HepG2 (cell line): Measurements from ENCODE around the gene MYL12B. TPM values are rescaled to one million over a fixed set of nuclear protein-coding genes. Genes with fewer than 3 reads are reported as not detected.

Experiments used
- ARID2 ChIP-seq: sonication (generic); formaldehyde crosslinking; IDR thresholded peaks from 2 replicates; pipeline ENCODE4 v1.8.1; 2022; ENCODE audit warnings: mild to moderate bottlenecking, missing genetic modification reagents, borderline replicate concordance
- ARID3A ChIP-seq: IDR thresholded peaks from 2 replicates; pipeline ENCODE4 v1.6.1; 2012; ENCODE audit warnings: low read depth, low read length, improper control_type of control experiment
- ATF5 ChIP-seq: sonication (generic); formaldehyde crosslinking; IDR thresholded peaks from 2 replicates; pipeline ENCODE4 v1.4.0; 2020; ENCODE audit warnings: mild to moderate bottlenecking, low read depth, missing genetic modification reagents
- ATRX ChIP-seq: sonication (generic); formaldehyde crosslinking; IDR thresholded peaks from 2 replicates; pipeline ENCODE4 v1.4.0; 2020; ENCODE audit warnings: missing genetic modification reagents, borderline replicate concordance
- BCL3 ChIP-seq: sonication (generic); formaldehyde crosslinking; IDR thresholded peaks from 2 replicates; pipeline ENCODE4 v1.5.1; 2020; ENCODE audit warnings: mild to moderate bottlenecking, missing genetic modification reagents, moderate library complexity
- CBFB ChIP-seq: sonication (generic); formaldehyde crosslinking; IDR thresholded peaks from 2 replicates; pipeline ENCODE4 v1.4.0; 2020; ENCODE audit warnings: missing genetic modification reagents
- E2F5 ChIP-seq: sonication (generic); formaldehyde crosslinking; conservative IDR thresholded peaks from 2 replicates; pipeline ENCODE4 v1.4.0; 2020; ENCODE audit warnings: missing genetic modification reagents
- ELK4 ChIP-seq: sonication (generic); formaldehyde crosslinking; IDR thresholded peaks from 2 replicates; pipeline ENCODE4 v1.9.0; 2021; ENCODE audit warnings: missing genetic modification reagents, borderline replicate concordance
- KDM5B ChIP-seq: sonication (generic); formaldehyde crosslinking; IDR thresholded peaks from 2 replicates; pipeline ENCODE4 v1.4.0; 2020; ENCODE audit warnings: missing genetic modification reagents, mild to moderate bottlenecking, borderline replicate concordance
- MXI1 ChIP-seq: IDR thresholded peaks from 3 replicates; pipeline ENCODE4 v1.6.1; 2012; ENCODE audit warnings: low read depth, low read length, inconsistent platforms, borderline replicate concordance
- POGK ChIP-seq: sonication (generic); formaldehyde crosslinking; conservative IDR thresholded peaks from 2 replicates; pipeline ENCODE4 v1.8.0; 2022; ENCODE audit warnings: mild to moderate bottlenecking, moderate library complexity, missing genetic modification reagents
- POLR2AphosphoS5 ChIP-seq: IDR thresholded peaks from 2 replicates; pipeline ENCODE4 v1.6.1; 2012; ENCODE audit warnings: low read depth, low read length
- SNAI1 ChIP-seq: sonication (generic); formaldehyde crosslinking; IDR thresholded peaks from 2 replicates; pipeline ENCODE4 v1.5.0; 2020; ENCODE audit warnings: mild to moderate bottlenecking, missing genetic modification reagents, borderline replicate concordance
- TCF7L2 ChIP-seq: IDR thresholded peaks from 2 replicates; pipeline ENCODE4 v1.6.1; 2011; ENCODE audit warnings: mild to moderate bottlenecking, low read depth, low read length, moderate library complexity
- USF2 ChIP-seq, 2 experiments: sonication (generic) in 1 of 2; formaldehyde crosslinking in 1 of 2; IDR thresholded peaks; 2 replicates each; pipeline versions ENCODE4 v1.5.1 to v1.6.1; 2011 to 2020; ENCODE audit warnings: borderline replicate concordance in 1 of 2, low read depth in 1 of 2, low read length in 1 of 2, mild to moderate bottlenecking in 1 of 2, missing genetic modification reagents in 1 of 2, moderate library complexity in 1 of 2
- ZNF326 ChIP-seq: sonication (generic); formaldehyde crosslinking; IDR thresholded peaks from 2 replicates; pipeline ENCODE4 v1.4.0; 2020; ENCODE audit warnings: missing genetic modification reagents, borderline replicate concordance
- ZNF530 ChIP-seq: sonication (generic); formaldehyde crosslinking; IDR thresholded peaks from 2 replicates; pipeline ENCODE4 v1.5.0; 2020; ENCODE audit warnings: low read depth, mild to moderate bottlenecking, missing genetic modification reagents
- ZZZ3 ChIP-seq: sonication (generic); formaldehyde crosslinking; IDR thresholded peaks from 2 replicates; pipeline ENCODE4 v1.4.0; 2020; ENCODE audit warnings: missing genetic modification reagents, mild to moderate bottlenecking, borderline replicate concordance
- polyA plus RNA-seq, 8 experiments: library from polyadenylated mRNA; depleted of rRNA in 3 of 8; stranded (reverse) in 7 of 8; unstranded in 1 of 8; fragments of >200 nt; fragmentation: Illumina TruSeq in 4 of 8; extraction: Trizol in 4 of 8; gene quantifications; 2 replicates each; pipeline versions ENCODE4 v1.2.1 to v1.2.3, GENCODE V29; 2011 to 2016; ENCODE audit warnings: low read depth in 4 of 8, missing spikeins in 1 of 8, mixed read lengths in 1 of 8; ENCODE audit not compliant: insufficient read depth in 1 of 8
- total RNA-seq, 5 experiments: library from RNA; depleted of rRNA; stranded (reverse); fragments of >200 nt; fragmentation: Illumina TruSeq; extraction: Trizol; gene quantifications; 2 replicates each; pipeline ENCODE4 v1.2.3, GENCODE V29; 2016; ENCODE audit warnings: low read depth in 1 of 5

The MYL12B gene
- total and polyA plus RNA-seq, 2 of the 13 experiments (the other 11 are each of a cell fraction or from before 2014, with no cell fraction given): 265 to 340 TPM

GRCh38 chr18:3233433-3234168, 28.3 kb upstream of the MYL12B start (continued):
- TF ChIP-seq ATF5 (CRISPR knock-in tag) (no peak), ZNF326 (CRISPR knock-in tag) (no peak), CBFB (CRISPR knock-in tag) (peak; percentile 82), ZNF530 (no peak), ZZZ3 (CRISPR knock-in tag) (no peak), POLR2AphosphoS5 (no peak), POGK (CRISPR knock-in tag) (0 out of 2 replicates have a peak, but pooled peaks have one; percentile 23), MXI1 (no peak), USF2 (IDR thresholded peaks at IDR 0.05; ENCODE audit: low read depth, low read length) (no peak), USF2 (CRISPR knock-in tag; IDR thresholded peaks at IDR 0.05; ENCODE audit: borderline replicate concordance) (no peak), ATRX (CRISPR knock-in tag) (no peak), ARID3A (peak; percentile 99), TCF7L2 (peak; percentile 94), BCL3 (no peak), E2F5 (CRISPR knock-in tag) (no peak), ARID2 (CRISPR knock-in tag) (no peak), ELK4 (no peak), KDM5B (no peak), SNAI1 (CRISPR knock-in tag) (peak; percentile 80; the same call in 1 of the 2 replicates)
